Measurements from ENCODE around the gene ULK1. TPM values are rescaled to one million over a fixed set of nuclear protein-coding genes. Genes with fewer than 3 reads are reported as not detected.

Gene ULK1
- total and polyA plus RNA-seq, 2 experiments from 2014 or later: 8.4 to 33.8 TPM

DNA sequence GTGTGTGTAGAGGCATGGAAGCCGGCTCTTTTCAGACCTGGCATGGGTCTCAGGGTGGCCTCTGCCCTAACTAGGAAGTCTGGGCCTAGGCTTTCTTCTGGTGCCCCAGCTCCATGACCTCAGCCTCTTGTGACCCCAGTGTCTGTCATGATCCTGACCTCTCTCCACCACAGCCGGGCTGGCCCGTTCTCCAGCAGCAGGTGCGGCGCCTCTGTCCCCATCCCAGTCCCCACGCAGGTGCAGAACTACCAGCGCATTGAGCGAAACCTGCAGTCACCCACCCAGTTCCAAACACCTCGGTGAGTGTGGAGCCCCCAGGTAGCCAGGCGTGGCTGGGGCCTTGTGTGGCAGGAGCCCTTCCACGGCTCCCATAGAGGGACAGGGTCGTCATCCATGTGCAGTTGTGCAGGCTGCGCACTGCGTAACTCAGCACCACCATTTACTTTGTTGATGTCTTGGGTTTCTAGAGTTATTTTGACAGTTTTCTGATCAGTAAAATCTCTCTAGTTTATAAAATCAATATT is 19.8 kb downstream of the ULK1 start:
- Histone ChIP-seq H2AFZ (no peak overlapping the region), H3K4me3 (no peak overlapping the region), H4K20me1 (replicated peaks; ENCODE audit: insufficient read depth) (no peaks in the 10 kb centered on the region), H3K36me3 (ENCODE audit: insufficient read depth) (no peaks in the 10 kb centered on the region), H3K4me1 (ENCODE audit: insufficient read depth) (no peaks in the 10 kb centered on the region), H3K4me2 (no peak overlapping the region), H3K79me2 (replicated peaks; ENCODE audit: insufficient read depth) (no peaks in the 10 kb centered on the region), H3K27me3 (ENCODE audit: insufficient read depth) (no peaks in the 10 kb centered on the region), H3F3A (replicated peaks; ENCODE audit: low read depth) (no peaks in the 10 kb centered on the region), H3K27ac (ENCODE audit: low read depth) (no peak overlapping the region), H3K9me2 (ENCODE audit: insufficient read depth) (no peaks in the 10 kb centered on the region)
- H3K36me3 Mint-ChIP-seq (ENCODE audit: low read depth): peaks cover 27% of the 10 kb centered on the region
- no peak overlapping the region for H3K4me3 Mint-ChIP-seq
- TF ChIP-seq, protein P1, sequence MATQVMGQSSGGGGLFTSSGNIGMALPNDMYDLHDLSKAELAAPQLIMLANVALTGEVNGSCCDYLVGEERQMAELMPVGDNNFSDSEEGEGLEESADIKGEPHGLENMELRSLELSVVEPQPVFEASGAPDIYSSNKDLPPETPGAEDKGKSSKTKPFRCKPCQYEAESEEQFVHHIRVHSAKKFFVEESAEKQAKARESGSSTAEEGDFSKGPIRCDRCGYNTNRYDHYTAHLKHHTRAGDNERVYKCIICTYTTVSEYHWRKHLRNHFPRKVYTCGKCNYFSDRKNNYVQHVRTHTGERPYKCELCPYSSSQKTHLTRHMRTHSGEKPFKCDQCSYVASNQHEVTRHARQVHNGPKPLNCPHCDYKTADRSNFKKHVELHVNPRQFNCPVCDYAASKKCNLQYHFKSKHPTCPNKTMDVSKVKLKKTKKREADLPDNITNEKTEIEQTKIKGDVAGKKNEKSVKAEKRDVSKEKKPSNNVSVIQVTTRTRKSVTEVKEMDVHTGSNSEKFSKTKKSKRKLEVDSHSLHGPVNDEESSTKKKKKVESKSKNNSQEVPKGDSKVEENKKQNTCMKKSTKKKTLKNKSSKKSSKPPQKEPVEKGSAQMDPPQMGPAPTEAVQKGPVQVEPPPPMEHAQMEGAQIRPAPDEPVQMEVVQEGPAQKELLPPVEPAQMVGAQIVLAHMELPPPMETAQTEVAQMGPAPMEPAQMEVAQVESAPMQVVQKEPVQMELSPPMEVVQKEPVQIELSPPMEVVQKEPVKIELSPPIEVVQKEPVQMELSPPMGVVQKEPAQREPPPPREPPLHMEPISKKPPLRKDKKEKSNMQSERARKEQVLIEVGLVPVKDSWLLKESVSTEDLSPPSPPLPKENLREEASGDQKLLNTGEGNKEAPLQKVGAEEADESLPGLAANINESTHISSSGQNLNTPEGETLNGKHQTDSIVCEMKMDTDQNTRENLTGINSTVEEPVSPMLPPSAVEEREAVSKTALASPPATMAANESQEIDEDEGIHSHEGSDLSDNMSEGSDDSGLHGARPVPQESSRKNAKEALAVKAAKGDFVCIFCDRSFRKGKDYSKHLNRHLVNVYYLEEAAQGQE (IDR thresholded peaks at IDR 0.05; ENCODE audit: unreplicated experiment): no peak
- TF ChIP-seq, protein P2, sequence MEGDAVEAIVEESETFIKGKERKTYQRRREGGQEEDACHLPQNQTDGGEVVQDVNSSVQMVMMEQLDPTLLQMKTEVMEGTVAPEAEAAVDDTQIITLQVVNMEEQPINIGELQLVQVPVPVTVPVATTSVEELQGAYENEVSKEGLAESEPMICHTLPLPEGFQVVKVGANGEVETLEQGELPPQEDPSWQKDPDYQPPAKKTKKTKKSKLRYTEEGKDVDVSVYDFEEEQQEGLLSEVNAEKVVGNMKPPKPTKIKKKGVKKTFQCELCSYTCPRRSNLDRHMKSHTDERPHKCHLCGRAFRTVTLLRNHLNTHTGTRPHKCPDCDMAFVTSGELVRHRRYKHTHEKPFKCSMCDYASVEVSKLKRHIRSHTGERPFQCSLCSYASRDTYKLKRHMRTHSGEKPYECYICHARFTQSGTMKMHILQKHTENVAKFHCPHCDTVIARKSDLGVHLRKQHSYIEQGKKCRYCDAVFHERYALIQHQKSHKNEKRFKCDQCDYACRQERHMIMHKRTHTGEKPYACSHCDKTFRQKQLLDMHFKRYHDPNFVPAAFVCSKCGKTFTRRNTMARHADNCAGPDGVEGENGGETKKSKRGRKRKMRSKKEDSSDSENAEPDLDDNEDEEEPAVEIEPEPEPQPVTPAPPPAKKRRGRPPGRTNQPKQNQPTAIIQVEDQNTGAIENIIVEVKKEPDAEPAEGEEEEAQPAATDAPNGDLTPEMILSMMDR (conservative IDR thresholded peaks at IDR 0.05; ENCODE audit: low read depth in 2 of 2): no peak
- TF ChIP-seq NANOG (IDR thresholded peaks at IDR 0.05; ENCODE audit: borderline replicate concordance) (no peak), ZNF331 (CRISPR knock-in tag; IDR thresholded peaks at IDR 0.05; ENCODE audit: low read depth) (no peak)
- peaks cover 5% of the 10 kb centered on the region for H3K27me3 Mint-ChIP-seq (ENCODE audit: insufficient read depth, low read depth, poor library complexity)
- H3K4me1 Mint-ChIP-seq: no peaks in the 10 kb centered on the region; the same call in 1 of the 3 replicates
- no peak overlapping the region for H3K27ac Mint-ChIP-seq
- H3K9me3 Mint-ChIP-seq: no peaks in the 10 kb centered on the region
- no peak for DNase-seq (ENCODE audit: low spot score)
- ATAC-seq: no peak

DNA sequence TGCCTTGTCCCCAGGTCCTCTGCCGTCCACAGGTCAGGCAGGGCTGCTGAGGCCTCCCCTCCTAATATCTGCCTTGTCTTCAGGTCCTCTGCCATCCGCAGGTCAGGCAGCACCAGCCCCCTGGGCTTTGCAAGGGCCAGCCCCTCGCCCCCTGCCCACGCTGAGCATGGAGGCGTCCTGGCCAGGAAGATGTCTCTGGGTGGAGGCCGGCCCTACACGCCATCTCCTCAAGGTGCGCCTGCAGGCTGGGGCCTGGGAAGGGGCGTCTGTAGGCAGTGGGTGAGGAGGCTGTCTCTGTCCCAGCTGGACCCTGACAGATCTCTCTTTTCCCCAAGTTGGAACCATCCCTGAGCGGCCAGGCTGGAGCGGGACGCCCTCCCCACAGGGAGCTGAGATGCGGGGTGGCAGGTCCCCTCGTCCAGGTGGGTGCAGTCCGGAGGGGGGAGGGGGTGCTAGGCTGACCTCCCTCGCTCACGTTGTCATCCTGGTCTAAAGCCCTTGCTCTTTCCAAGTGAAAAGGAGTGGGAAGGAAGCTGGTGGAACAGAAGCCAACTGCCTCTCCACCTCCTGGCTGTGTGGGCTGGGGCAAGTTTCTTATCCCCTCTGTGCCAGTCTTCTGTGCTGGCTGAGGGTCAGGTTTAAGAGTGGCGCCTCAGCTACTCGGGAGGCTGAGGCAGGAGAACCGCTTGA is 20.7 kb downstream of the ULK1 start:
- Histone ChIP-seq H3K9me2 (ENCODE audit: insufficient read depth) (no peaks in the 10 kb centered on the region), H2AFZ (no peak overlapping the region), H3K36me3 (ENCODE audit: insufficient read depth) (no peaks in the 10 kb centered on the region), H3K4me2 (no peak overlapping the region), H3K79me2 (replicated peaks; ENCODE audit: insufficient read depth) (no peaks in the 10 kb centered on the region), H3F3A (replicated peaks; ENCODE audit: low read depth) (no peaks in the 10 kb centered on the region), H3K4me3 (no peak overlapping the region), H3K27ac (ENCODE audit: low read depth) (no peak overlapping the region), H3K4me1 (ENCODE audit: insufficient read depth) (no peaks in the 10 kb centered on the region), H3K27me3 (ENCODE audit: insufficient read depth) (no peaks in the 10 kb centered on the region), H4K20me1 (replicated peaks; ENCODE audit: insufficient read depth) (no peaks in the 10 kb centered on the region)
- Mint-ChIP-seq H3K4me3 (no peak overlapping the region), H3K27ac (no peak overlapping the region), H3K4me1 (no peaks in the 10 kb centered on the region; the same call in 1 of the 3 replicates), H3K9me3 (no peaks in the 10 kb centered on the region), H3K27me3 (ENCODE audit: insufficient read depth, low read depth, poor library complexity) (peaks cover 5% of the 10 kb centered on the region), H3K36me3 (ENCODE audit: low read depth) (peaks cover 26% of the 10 kb centered on the region)
- DNase-seq (ENCODE audit: low spot score) (no peak), ATAC-seq (no peak)
- no peak for TF ChIP-seq ZNF331 (CRISPR knock-in tag; IDR thresholded peaks at IDR 0.05; ENCODE audit: low read depth)
- no peak for TF ChIP-seq POLR2AphosphoS5 (IDR thresholded peaks at IDR 0.05; ENCODE audit: low read depth)
- TF ChIP-seq, protein P2 (conservative IDR thresholded peaks at IDR 0.05; ENCODE audit: low read depth in 2 of 2): no peak
- no peak for TF ChIP-seq NANOG (IDR thresholded peaks at IDR 0.05; ENCODE audit: borderline replicate concordance)
- no peak for TF ChIP-seq EZH2phosphoT487 (IDR thresholded peaks at IDR 0.05; ENCODE audit: unreplicated experiment)
